RWPE2 (cell line): ENCODE measurements around the gene FAM117A.

Source experiments
- ATAC-seq: fragments of 200-7000 bp; cut with Tn5 transposase; 3 replicates; pipeline ENCODE4 v1.9.1; 2021; ENCODE audit warnings: low read depth
- DNase-seq: peaks from one replicate; pipeline ENCODE4 v3.0.0-alpha.2; 2020; ENCODE audit warnings: low spot score
- H3K27ac ChIP-seq: fragments of 450-650 bp; 2 replicates; pipeline ENCODE4 v1.5.1; 2017; ENCODE audit warnings: mild to moderate bottlenecking; ENCODE audit not compliant: poor library complexity, severe bottlenecking
- H3K27me3 ChIP-seq: fragments of 250-450 bp; sonication (Bioruptor Pico); 2 replicates; pipeline ENCODE4 v1.5.1; 2021; ENCODE audit warnings: mild to moderate bottlenecking, moderate library complexity; ENCODE audit not compliant: insufficient read depth, poor library complexity, severe bottlenecking
- H3K36me3 ChIP-seq: fragments of 250-450 bp; sonication (Bioruptor Pico); 2 replicates; pipeline ENCODE4 v1.5.1; 2020; ENCODE audit warnings: low read depth, mild to moderate bottlenecking, moderate library complexity
- H3K4me1 ChIP-seq: fragments of 250-450 bp; sonication (Bioruptor Pico); 2 replicates; pipeline ENCODE4 v1.5.1; 2021; ENCODE audit warnings: mild to moderate bottlenecking, moderate library complexity; ENCODE audit not compliant: insufficient read depth, poor library complexity, severe bottlenecking
- H3K4me3 ChIP-seq: fragments of 250-450 bp; sonication (Bioruptor Pico); 2 replicates; pipeline ENCODE4 v1.5.1; 2021; ENCODE audit warnings: mild to moderate bottlenecking, moderate library complexity; ENCODE audit not compliant: severe bottlenecking
- H3K9me3 ChIP-seq: fragments of 250-450 bp; sonication (Bioruptor Pico); 2 replicates; pipeline ENCODE4 v1.5.1; 2021; ENCODE audit warnings: mild to moderate bottlenecking, moderate library complexity; ENCODE audit not compliant: severe bottlenecking
- CTCF ChIP-seq: fragments of 450-650 bp; IDR thresholded peaks from one replicate; pipeline ENCODE4 v1.5.1; 2017; ENCODE audit warnings: mild to moderate bottlenecking, moderate library complexity; ENCODE audit not compliant: poor library complexity, severe bottlenecking

FAM117A gene

GRCh38 chr17:49795372-49795771, 31.4 kb upstream of the FAM117A start:
- Histone ChIP-seq H3K4me1 (no peaks in the 10 kb centered on the region), H3K9me3 (no peaks in the 10 kb centered on the region), H3K4me3 (no peak overlapping the region), H3K27me3 (no peaks in the 10 kb centered on the region), H3K27ac (no peak overlapping the region), H3K36me3 (peaks cover 92% of the 10 kb centered on the region)
- no peak for TF ChIP-seq CTCF
- ATAC-seq (no peak), DNase-seq (no peak)

GRCh38 chr17:49793309-49793708, 29.4 kb upstream of the FAM117A start:
- Histone ChIP-seq H3K36me3 (peaks cover 85% of the 10 kb centered on the region), H3K4me1 (peaks cover 5% of the 10 kb centered on the region), H3K27ac (no peak overlapping the region), H3K4me3 (no peak overlapping the region), H3K9me3 (no peaks in the 10 kb centered on the region), H3K27me3 (no peaks in the 10 kb centered on the region)
- no peak for TF ChIP-seq CTCF
- no peak for ATAC-seq
- DNase-seq: no peak

GRCh38 chr17:49789243-49789578, 25.3 kb upstream of the FAM117A start:
- TF ChIP-seq CTCF: no peak
- no peak for DNase-seq
- ATAC-seq: no peak
- peaks cover 44% of the 10 kb centered on the region for H3K36me3 ChIP-seq
- no peak overlapping the region for H3K27ac ChIP-seq
- H3K4me3 ChIP-seq: peak overlapping the region; percentile 95
- H3K9me3 ChIP-seq: no peaks in the 10 kb centered on the region
- peaks cover 5% of the 10 kb centered on the region for H3K4me1 ChIP-seq
- H3K27me3 ChIP-seq: no peaks in the 10 kb centered on the region

- H3K36me3 ChIP-seq: peaks cover 39% of the 10 kb centered on the region
- peaks cover 5% of the 10 kb centered on the region for H3K4me1 ChIP-seq
- H3K27me3 ChIP-seq: no peaks in the 10 kb centered on the region
- peak within 1 kb of the TSS; percentile 65 for H3K27ac ChIP-seq
- ATAC-seq: peak; percentile 95
- peak within 1 kb of the TSS; percentile 95 for H3K4me3 ChIP-seq
- peak; percentile 99 for DNase-seq
- H3K9me3 ChIP-seq: no peaks in the 10 kb centered on the region
- TF ChIP-seq CTCF: no peak
Measured at GRCh38 chr17:49788478-49789242, 24.7 kb upstream of the FAM117A start, which contains the start of gene KAT7. KAT7 (plus strand) TSS chr17:49788681; CDS start chr17:49788835, 154 bp downstream.

- Histone ChIP-seq H3K36me3 (peaks cover 34% of the 10 kb centered on the region), H3K9me3 (no peaks in the 10 kb centered on the region), H3K4me3 (peak overlapping the region; percentile 95), H3K27me3 (no peaks in the 10 kb centered on the region), H3K4me1 (peaks cover 5% of the 10 kb centered on the region), H3K27ac (peak overlapping the region; percentile 65)
- ATAC-seq (no peak), DNase-seq (no peak)
- TF ChIP-seq CTCF: no peak
Measured at GRCh38 chr17:49787884-49788477, 24.1 kb upstream of the FAM117A start.
